ENCODE results near the gene SRSF8. TPM values are rescaled to one million over a fixed set of nuclear protein-coding genes. Genes with fewer than 3 reads are reported as not detected.
"Not testable (repeated sequence)": the region's sequence is repeated elsewhere in the genome, so short reads cannot be mapped to it uniquely, and the experiment has no call there.

SRSF8 gene
- 33.3 to 37.1 TPM (median 35.0 TPM) in 3 replicates for total RNA-seq

DNA sequence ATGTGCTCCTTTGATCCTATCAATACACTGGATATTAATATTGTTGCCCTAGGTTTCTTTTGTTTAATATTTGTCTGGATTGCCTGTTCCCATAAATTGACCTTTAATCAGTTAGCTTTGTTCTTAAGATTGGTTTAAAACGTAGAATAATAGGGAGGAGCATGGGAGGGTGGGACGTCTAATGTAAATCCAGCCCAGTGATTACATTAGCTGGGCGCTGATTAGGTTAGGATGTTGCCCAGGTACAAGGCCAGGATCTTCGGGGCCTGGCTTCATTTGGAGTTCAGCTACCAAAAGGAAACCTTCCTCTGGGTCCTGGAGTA is at the start of gene SRSF8:
SRSF8 (plus strand) TSS at position 204 of the 323 bp plus-strand sequence. CDS start 308 bp downstream, outside the sequence.
- peaks cover 9% of the 10 kb centered on the region for H3K36me3 Mint-ChIP-seq
- no peaks in the 10 kb centered on the region for H3K27me3 Mint-ChIP-seq (ENCODE audit: low read depth)
- H3K27ac Mint-ChIP-seq: peak within 1 kb of the TSS; percentile 97
- H3K4me3 Mint-ChIP-seq: peak within 1 kb of the TSS; percentile 98
- TF ChIP-seq, protein P1, sequence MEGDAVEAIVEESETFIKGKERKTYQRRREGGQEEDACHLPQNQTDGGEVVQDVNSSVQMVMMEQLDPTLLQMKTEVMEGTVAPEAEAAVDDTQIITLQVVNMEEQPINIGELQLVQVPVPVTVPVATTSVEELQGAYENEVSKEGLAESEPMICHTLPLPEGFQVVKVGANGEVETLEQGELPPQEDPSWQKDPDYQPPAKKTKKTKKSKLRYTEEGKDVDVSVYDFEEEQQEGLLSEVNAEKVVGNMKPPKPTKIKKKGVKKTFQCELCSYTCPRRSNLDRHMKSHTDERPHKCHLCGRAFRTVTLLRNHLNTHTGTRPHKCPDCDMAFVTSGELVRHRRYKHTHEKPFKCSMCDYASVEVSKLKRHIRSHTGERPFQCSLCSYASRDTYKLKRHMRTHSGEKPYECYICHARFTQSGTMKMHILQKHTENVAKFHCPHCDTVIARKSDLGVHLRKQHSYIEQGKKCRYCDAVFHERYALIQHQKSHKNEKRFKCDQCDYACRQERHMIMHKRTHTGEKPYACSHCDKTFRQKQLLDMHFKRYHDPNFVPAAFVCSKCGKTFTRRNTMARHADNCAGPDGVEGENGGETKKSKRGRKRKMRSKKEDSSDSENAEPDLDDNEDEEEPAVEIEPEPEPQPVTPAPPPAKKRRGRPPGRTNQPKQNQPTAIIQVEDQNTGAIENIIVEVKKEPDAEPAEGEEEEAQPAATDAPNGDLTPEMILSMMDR (IDR thresholded peaks at IDR 0.05; ENCODE audit: unreplicated experiment): no peak
- DNase-seq (ENCODE audit: low spot score in 2 of 2, unreplicated experiment in 2 of 2): no peak
- peaks cover 21% of the 10 kb centered on the region for H3K4me1 Mint-ChIP-seq
- no peaks in the 10 kb centered on the region for H3K9me3 Mint-ChIP-seq

- H3K4me1 Mint-ChIP-seq; H3K27me3 Mint-ChIP-seq (ENCODE audit: low read depth); H3K4me3 Mint-ChIP-seq; H3K27ac Mint-ChIP-seq; H3K36me3 Mint-ChIP-seq; DNase-seq (ENCODE audit: low spot score in 2 of 2, unreplicated experiment in 2 of 2); H3K9me3 Mint-ChIP-seq: not testable (repeated sequence)
Observed at GRCh38 chr11:95021468-95021867, 45.3 kb upstream of the SRSF8 start.

DNA sequence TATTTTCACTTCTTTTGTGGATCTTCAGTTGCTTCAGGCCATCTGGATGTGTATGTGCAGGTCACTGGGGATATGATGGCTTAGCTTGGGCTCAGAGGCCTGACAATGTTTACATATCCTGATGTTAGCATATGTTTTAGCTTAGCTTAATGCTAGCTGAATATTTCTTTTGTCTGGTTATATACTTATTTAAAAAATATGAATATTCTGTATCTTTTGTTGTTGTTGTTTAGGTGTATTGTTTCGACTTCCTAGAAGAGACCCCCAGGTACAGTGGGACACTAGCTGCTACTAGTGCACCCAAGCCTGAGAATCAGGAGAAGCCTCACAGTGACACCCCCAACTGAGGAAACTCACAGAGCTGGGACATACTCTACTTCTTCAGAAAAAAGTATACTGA is 41.8 kb upstream of the SRSF8 start, which contains the start of gene KDM4E:
KDM4E (plus strand) TSS at position 301 of the 400 bp plus-strand sequence. CDS start 300 bp downstream, outside the sequence.
- no peak within 1 kb of the TSS for H3K4me3 Mint-ChIP-seq
- DNase-seq (ENCODE audit: low spot score in 2 of 2, unreplicated experiment in 2 of 2): no peak
- no peaks in the 10 kb centered on the region for H3K27me3 Mint-ChIP-seq (ENCODE audit: low read depth)
- H3K36me3 Mint-ChIP-seq: no peaks in the 10 kb centered on the region
- no peak within 1 kb of the TSS for H3K27ac Mint-ChIP-seq
- TF ChIP-seq, protein P1 (IDR thresholded peaks at IDR 0.05; ENCODE audit: unreplicated experiment): no peak
- no peaks in the 10 kb centered on the region for H3K4me1 Mint-ChIP-seq
- H3K9me3 Mint-ChIP-seq: no peaks in the 10 kb centered on the region

DNA sequence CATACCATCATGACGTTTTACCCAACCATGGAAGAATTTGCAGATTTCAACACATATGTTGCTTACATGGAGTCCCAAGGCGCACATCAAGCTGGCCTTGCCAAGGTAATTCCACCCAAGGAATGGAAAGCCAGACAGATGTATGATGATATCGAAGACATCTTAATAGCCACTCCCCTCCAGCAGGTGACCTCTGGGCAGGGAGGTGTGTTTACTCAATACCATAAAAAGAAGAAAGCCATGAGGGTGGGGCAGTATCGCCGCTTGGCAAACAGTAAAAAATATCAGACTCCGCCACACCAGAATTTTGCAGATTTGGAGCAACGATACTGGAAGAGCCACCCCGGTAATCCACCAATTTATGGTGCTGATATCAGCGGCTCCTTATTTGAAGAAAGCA is 41.1 kb upstream of the SRSF8 start:
- not testable (repeated sequence) for H3K4me1 Mint-ChIP-seq; H3K36me3 Mint-ChIP-seq; H3K27ac Mint-ChIP-seq; H3K27me3 Mint-ChIP-seq (ENCODE audit: low read depth); DNase-seq (ENCODE audit: low spot score in 2 of 2, unreplicated experiment in 2 of 2); H3K9me3 Mint-ChIP-seq; H3K4me3 Mint-ChIP-seq

DNA sequence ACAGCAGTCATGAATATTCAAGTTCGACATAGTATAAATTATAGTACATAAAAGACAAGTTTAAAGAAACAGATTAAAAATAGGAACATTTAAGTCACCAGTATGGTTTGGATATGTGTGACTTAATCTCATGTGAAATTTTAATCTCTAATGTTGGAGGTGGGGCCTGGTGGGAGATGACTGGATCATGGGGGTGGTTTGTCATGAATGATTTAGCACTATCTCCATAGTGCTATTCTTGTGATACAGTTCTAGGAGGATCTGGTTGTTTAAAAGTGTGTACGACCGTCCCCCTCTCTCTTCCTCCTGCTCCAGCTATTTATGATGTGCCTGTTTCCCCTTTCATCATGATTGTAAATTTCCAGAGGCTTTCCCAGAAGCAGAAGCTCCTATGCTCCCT is 38.4 kb upstream of the SRSF8 start:
- Mint-ChIP-seq H3K27me3 (ENCODE audit: low read depth) (peaks cover 9% of the 10 kb centered on the region), H3K9me3 (peaks cover 4% of the 10 kb centered on the region), H3K4me1 (no peaks in the 10 kb centered on the region), H3K27ac (no peak overlapping the region), H3K4me3 (no peak overlapping the region), H3K36me3 (no peaks in the 10 kb centered on the region)
- DNase-seq (ENCODE audit: low spot score in 2 of 2, unreplicated experiment in 2 of 2): no peak
- TF ChIP-seq, protein P1 (IDR thresholded peaks at IDR 0.05; ENCODE audit: unreplicated experiment): no peak

DNA sequence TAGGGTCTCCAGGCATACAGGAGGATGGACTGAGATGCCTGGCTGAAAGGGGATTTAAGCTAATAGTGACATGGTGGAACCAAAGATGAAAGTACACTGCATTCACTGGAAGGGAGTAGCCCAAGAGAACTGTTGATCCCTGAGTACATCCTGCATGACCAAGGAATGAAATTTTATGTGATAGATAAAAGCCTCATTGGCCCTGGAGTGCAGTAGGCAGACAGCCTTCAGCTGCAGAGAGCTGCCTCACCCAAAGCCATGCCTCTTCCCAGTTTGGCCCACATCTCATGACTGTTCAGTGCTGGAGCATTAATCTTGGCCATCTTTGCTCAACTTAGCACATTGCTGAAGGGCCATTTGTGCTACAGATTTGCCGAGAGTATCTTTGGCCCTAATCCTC is 33.7 kb upstream of the SRSF8 start:
- H3K27ac Mint-ChIP-seq: no peak overlapping the region
- TF ChIP-seq, protein P1 (IDR thresholded peaks at IDR 0.05; ENCODE audit: unreplicated experiment): no peak
- H3K4me1 Mint-ChIP-seq: no peaks in the 10 kb centered on the region
- no peaks in the 10 kb centered on the region for H3K36me3 Mint-ChIP-seq
- peaks cover 10% of the 10 kb centered on the region for H3K27me3 Mint-ChIP-seq (ENCODE audit: low read depth)
- peaks cover 4% of the 10 kb centered on the region for H3K9me3 Mint-ChIP-seq
- no peak for DNase-seq (ENCODE audit: low spot score in 2 of 2, unreplicated experiment in 2 of 2)
- H3K4me3 Mint-ChIP-seq: no peak overlapping the region

GRCh38 chr11:95035316-95035715 is 31.4 kb upstream of the SRSF8 start:
- no peak for DNase-seq (ENCODE audit: low spot score in 2 of 2, unreplicated experiment in 2 of 2)
- H3K27me3 Mint-ChIP-seq (ENCODE audit: low read depth): peaks cover 10% of the 10 kb centered on the region
- TF ChIP-seq, protein P1 (IDR thresholded peaks at IDR 0.05; ENCODE audit: unreplicated experiment): no peak
- H3K36me3 Mint-ChIP-seq: no peaks in the 10 kb centered on the region
- H3K9me3 Mint-ChIP-seq: peaks cover 3% of the 10 kb centered on the region
- no peak overlapping the region for H3K4me3 Mint-ChIP-seq
- no peaks in the 10 kb centered on the region for H3K4me1 Mint-ChIP-seq
- no peak overlapping the region for H3K27ac Mint-ChIP-seq

GRCh38 chr11:95037356-95038035 is 29.2 kb upstream of the SRSF8 start:
- not testable (repeated sequence) for H3K27ac Mint-ChIP-seq; H3K36me3 Mint-ChIP-seq; DNase-seq (ENCODE audit: low spot score in 2 of 2, unreplicated experiment in 2 of 2); H3K27me3 Mint-ChIP-seq (ENCODE audit: low read depth); H3K4me3 Mint-ChIP-seq; H3K4me1 Mint-ChIP-seq; H3K9me3 Mint-ChIP-seq
